GM12874 (cell line): ENCODE data around the gene NHEJ1.
A peak's percentile ranks its signal among the peaks of the same experiment; 100 is the strongest.

ENCODE experiments used
- TF ChIP-seq, protein P1 (sequence below): IDR thresholded peaks from 2 replicates; pipeline ENCODE4 v1.5.1; 2011; ENCODE audit warnings: low read depth, mild to moderate bottlenecking, control low read depth, low read length, moderate library complexity; ENCODE audit not compliant: insufficient read depth

The NHEJ1 gene

DNA sequence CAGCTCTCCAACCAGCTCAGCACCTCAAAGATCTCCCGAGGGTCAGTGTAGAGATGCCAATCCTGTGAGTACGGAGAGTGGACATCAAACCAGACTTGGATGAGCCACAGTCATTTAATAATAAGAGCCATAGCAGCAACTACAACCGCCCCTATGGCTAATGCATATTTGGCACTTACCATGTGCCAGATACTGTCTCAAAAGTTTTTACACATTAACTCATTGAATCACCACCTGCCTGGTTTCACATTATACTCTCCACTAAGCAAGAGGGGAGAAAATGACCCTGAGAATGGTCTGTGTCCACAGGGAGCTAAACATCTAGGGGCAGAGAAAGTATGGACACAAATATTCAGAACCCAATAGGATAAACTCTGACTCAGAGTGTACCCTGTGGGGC, 13.5 kb upstream of the NHEJ1 start:
- TF ChIP-seq, protein P1, sequence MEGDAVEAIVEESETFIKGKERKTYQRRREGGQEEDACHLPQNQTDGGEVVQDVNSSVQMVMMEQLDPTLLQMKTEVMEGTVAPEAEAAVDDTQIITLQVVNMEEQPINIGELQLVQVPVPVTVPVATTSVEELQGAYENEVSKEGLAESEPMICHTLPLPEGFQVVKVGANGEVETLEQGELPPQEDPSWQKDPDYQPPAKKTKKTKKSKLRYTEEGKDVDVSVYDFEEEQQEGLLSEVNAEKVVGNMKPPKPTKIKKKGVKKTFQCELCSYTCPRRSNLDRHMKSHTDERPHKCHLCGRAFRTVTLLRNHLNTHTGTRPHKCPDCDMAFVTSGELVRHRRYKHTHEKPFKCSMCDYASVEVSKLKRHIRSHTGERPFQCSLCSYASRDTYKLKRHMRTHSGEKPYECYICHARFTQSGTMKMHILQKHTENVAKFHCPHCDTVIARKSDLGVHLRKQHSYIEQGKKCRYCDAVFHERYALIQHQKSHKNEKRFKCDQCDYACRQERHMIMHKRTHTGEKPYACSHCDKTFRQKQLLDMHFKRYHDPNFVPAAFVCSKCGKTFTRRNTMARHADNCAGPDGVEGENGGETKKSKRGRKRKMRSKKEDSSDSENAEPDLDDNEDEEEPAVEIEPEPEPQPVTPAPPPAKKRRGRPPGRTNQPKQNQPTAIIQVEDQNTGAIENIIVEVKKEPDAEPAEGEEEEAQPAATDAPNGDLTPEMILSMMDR = no peak

DNA sequence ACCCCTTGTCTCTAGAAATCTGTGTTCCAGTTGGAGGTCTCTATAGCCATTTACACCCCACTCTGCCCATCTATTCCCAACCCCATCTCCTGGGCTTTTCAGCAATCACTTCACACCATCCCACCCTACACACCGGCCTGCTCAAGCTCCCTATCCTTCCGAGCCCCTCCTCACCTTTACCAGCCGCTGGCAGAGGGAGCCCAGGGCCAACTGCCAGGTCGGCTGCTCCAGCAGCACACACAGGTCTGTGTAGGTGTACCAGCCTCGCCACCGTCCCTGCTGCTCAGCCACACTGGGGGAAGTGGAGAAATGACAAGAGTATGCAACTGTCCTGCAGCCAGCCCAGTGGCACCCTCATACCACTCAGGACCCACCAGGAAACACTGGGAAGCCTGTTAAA, 12.6 kb upstream of the NHEJ1 start:
- TF ChIP-seq, protein P1 = no peak

DNA sequence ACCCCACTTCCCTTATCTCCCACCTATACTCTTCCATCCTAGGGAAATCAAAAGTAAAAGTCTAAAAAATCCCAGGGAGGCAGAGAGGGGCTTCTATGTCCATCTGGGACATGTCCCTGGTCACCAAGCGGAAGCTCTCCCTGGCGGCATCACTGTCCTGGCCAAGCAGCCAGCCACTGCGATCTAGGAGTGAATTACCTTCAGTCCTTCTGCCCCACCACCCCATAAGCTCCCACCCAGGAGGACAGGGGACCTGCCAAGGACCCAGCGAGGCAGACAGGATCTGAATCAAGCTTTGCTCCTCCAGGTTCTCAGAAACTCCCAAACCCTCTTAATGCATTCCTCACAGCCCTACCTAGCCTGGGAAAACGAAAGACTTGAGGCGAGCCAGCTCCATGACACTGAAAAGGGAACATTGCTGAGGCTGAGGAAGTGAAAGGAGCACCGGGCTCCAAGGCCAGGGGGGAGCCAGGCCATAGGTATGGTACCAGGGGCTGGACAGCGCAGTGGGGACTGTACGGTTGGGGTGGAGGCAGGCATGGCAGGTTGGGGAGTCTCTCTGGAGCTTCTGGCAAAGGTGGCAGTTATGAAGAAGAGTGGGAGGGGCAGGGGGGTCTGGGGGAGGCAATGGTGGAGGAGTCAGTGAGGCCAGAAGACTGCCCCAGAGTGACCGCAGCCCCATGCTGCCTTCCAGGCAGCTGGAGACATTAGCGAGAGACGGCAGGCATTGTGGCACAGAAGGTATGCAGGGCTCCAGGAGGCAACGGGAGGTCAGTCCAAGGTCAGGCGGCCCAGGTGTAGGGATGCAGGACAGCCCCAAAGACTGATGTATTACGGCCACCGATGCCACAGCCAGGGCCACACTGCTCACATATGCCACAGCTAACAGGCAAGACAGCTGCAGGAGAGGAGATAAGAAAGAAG, 11.9 kb upstream of the NHEJ1 start:
- TF ChIP-seq, protein P1 = no peak

DNA sequence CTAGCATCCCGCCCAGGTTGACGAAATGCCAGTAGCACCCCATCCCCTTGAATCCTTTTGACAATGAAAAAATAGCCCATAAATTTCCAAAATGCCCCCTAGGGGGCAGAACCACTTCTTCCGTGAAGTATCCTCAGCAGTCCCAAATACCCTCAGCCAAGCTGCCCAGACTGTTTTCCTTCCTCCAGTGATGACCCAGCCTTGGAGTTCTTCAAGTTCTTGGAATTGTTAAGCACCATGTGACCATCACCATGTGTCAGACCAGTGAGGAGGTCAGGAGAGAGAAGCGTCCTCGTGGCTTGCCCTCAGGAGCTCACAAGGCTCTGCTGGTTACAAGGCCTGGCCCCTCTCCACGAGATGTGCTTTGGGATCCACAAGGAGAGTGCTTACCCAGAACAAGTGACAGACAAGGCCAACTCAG, 10.6 kb upstream of the NHEJ1 start:
- TF ChIP-seq, protein P1 = peak; percentile 57

DNA sequence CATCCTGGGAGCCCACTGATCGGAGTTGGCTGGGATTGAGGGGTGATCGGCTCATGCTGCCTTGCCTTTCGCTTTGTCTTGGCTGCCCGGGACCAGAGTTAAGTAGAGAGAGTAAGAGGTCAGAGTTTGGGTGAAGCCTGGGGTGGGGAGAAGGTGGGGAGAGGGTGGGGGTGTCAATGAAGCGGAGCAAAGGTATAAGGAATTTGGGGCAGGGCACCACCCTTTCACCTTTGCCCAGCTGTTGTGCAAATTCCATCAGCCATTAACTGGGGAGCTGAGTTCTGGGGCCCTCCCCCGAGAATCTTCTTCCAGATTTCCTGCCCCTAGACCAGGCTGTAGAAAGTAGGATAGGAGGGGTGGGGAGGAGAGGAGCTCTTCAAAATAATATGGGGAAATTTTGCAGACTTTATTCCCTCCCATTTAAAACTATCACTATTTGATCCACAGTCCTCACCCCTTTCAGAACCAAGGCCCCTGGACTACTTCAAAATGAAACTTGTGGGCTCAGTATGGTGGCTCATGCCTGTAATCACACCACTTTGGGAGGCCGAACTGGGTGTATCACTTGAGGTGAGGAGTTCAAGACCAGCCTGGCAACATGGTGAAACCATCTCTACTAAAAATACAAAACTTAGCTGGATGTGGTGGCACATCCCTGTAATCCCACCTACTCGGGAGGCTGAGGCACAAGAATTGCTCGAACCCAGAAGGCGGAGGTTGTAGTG, 9.5 kb upstream of the NHEJ1 start, which contains the start of gene SLC23A3:
TSS of gene SLC23A3 (minus strand) at position 100 of the 725 bp plus-strand sequence. CDS start at position 55, 45 bp downstream.
- TF ChIP-seq, protein P1 = no peak

DNA sequence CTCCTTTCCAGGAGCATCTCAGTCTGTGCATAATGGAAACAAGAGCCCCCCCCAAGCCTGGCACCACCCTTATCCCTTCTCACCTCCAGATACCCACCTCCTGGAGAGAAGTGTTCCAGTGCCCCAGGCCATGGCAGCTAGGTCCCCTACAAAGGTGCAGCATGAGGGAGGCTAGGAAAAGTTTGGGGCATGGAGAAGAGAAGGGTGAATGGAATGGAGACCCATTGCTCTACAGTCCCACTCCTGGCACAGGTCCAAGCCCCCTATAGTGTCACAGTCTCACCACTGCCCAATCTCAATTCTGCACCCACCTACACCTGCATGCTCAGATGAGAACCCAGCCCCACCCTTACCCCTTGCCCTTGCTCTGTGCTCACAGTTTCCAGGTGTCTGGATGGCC, 8.3 kb upstream of the NHEJ1 start:
- TF ChIP-seq, protein P1 = no peak

DNA sequence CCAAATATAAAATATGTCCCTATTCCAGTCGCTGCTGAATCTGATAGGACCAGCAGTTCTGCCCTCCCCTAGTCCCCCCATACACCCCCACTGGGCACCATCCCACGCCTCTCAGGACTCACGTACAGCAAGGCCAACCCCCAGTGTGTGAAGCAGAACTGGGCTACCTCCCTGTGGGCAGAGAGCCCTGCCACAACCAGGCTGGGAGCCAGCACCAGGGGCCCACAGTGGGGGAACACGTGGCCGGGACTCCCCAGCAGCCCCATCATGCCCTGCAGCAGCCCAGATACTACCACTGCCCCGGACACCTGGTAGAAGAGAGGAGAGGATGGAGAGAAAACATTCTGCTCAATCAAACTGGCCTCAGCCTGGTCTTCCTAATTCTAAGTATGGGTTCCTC, 7.9 kb upstream of the NHEJ1 start:
- TF ChIP-seq, protein P1 = no peak
